ENCODE data around the gene PIGV.
"Not testable (repeated sequence)": the region's sequence is repeated elsewhere in the genome, so short reads cannot be mapped to it uniquely, and the experiment has no call there.

PIGV gene

DNA sequence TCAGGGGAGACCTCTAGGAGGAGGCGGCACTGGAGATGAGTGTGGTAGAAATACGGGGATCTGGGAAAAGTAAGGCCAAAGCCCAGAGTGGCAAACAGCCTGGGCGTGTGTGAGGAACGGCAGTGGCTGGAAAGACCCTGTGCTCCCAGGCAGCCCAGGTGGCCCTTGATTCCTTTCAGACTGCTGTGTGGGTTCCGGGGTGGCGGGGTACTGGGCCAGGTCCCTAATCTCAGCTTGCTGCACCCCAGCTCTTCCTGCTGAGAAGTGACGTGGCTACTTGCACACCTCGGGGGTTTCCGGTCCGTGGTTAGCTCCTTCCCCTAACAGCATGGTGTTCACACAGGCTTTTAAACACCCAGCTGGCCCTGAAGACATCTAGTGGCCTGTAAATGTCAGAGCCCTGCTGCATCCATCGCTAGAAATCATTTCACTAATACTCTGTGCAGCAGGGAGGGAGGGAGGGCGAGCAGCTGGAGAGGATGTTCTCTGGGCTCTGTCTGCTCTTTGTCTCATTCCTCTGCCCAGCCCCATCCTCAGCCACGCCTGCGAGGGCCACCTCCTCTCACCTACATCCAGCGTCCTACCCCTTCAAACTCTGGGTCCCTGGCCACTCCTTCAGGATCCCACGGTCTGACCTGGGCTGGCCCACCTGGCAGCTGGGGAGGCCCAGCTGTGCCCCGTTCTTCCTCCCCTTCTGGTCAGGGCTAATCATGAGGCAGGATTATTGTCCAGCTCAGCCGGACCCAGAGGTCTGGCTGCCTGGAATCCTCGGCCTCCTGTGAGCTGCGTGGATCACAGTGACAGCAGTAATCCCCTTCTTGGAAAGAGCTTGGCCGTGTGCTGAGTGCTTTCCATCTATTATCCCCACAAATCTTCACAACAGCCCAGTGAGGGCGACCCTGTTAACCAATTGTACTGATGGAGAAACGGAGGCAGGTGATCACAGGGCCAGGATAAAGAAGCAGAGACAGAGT, 46.0 kb downstream of the PIGV start:
- no peak overlapping the region for H3K4me3 ChIP-seq (ENCODE audit: control insufficient read depth, low read depth, low read length)
- no peak for DNase-seq (ENCODE audit: low read depth)
- TF ChIP-seq, protein P1, sequence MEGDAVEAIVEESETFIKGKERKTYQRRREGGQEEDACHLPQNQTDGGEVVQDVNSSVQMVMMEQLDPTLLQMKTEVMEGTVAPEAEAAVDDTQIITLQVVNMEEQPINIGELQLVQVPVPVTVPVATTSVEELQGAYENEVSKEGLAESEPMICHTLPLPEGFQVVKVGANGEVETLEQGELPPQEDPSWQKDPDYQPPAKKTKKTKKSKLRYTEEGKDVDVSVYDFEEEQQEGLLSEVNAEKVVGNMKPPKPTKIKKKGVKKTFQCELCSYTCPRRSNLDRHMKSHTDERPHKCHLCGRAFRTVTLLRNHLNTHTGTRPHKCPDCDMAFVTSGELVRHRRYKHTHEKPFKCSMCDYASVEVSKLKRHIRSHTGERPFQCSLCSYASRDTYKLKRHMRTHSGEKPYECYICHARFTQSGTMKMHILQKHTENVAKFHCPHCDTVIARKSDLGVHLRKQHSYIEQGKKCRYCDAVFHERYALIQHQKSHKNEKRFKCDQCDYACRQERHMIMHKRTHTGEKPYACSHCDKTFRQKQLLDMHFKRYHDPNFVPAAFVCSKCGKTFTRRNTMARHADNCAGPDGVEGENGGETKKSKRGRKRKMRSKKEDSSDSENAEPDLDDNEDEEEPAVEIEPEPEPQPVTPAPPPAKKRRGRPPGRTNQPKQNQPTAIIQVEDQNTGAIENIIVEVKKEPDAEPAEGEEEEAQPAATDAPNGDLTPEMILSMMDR (conservative IDR thresholded peaks at IDR 0.05; ENCODE audit: control insufficient read depth, insufficient read depth, low read depth, low read length), result no peak

DNA sequence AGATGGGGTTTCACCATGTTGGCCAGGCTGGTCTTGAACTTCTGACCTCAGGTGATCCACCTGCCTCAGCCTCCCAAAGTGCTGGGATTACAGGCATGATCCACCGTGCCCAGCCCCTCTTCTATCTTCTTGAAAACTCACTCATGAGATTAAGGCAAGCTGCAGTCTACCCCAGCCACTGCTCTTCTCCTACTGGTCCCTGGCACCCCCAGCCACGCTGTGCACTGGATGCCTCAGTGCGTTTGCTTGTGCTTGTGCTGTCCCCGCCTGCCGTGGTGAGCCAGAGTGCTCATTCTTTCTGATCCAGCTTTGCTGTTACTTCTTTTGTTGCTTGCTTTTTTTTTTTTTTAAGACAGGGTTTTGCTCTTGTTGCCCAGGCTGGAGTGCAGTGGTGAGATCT, 49.9 kb downstream of the PIGV start:
- not testable (repeated sequence) for H3K4me3 ChIP-seq (ENCODE audit: control insufficient read depth, low read depth, low read length); DNase-seq (ENCODE audit: low read depth)

DNA sequence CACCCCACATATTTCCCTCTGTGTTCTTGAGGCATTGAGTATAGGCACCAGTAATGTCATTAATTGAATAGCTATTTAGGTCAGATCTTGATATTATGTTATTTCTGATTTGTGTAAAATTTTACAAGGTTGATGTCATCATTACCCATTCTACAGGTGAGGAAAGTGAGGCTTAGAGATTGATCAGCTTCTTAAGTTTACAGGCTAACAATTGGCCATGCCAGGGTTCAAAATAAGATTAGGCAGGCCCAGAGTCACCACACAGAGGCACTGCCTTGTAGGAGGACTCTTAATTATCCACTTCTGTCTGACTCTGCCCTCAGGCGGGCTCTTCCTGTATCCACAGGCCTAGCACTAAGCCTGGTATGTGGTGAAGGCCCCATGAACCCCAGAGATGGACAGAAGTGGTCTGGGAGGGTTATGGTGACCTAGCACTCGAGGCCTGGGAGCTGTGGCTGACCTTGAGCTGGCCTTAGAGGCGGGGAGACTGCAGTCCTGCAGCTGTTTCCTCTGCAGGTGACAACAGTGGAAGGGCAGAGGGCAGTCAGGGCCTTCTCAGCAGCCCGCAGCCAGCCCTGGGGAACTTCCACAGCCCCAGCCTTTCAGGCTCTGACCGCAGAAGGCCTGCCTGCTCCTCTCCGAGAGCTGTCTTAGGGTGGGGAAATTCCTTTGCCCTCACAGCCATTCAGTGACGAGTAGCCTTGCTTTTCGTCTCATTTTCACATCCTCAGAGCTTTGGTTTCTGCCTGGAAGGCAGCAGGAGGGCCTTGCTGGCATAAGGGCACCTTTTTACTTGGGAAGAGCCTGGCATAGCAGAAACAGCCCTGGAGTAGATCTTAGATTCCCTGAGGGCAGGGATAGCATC, 51.0 kb downstream of the PIGV start:
- DNase-seq (ENCODE audit: low read depth), result no peak
- no peak overlapping the region for H3K4me3 ChIP-seq (ENCODE audit: control insufficient read depth, low read depth, low read length)
- TF ChIP-seq, protein P1 (conservative IDR thresholded peaks at IDR 0.05; ENCODE audit: control insufficient read depth, insufficient read depth, low read depth, low read length), result no peak

DNA sequence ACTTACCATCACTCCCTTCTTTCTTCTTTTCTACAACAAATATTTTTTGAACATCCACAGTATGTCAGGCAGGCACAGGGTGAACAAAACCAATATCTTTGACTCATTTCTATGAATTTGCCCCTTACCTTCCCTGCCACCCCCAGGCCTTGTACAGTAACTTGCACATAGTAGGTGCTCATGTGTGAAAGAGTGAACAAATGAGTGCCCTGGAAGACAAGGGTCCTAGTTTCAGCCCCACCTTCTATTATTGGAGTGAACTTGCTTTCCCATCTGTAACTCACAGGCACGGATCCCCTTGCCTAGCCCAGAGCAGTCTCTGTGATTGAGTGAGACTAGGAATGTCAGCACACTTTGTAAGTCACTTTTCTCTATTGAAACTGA, 51.6 kb downstream of the PIGV start:
- TF ChIP-seq, protein P1 (conservative IDR thresholded peaks at IDR 0.05; ENCODE audit: control insufficient read depth, insufficient read depth, low read depth, low read length), result no peak
- no peak for DNase-seq (ENCODE audit: low read depth)
- no peak overlapping the region for H3K4me3 ChIP-seq (ENCODE audit: control insufficient read depth, low read depth, low read length)

DNA sequence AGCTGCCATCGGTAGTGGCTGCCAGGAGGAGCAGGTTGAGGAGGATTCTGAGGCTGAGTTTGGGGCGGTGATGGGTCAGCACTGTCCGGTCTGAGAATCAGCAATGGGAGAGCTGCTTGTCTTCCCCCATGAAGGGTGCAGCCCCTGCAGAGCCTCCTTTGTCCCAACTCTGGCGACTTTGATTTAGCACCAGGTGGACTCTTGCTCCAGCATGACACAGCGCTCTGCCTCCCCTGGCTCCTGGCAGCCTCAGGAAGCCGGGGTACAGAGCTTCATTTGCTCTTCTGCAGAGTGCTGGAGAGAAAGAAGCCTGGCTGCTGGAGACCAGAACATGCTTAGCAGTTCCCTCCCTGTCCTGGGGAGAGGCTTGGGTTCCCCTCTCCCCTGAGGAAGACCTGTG, 52.0 kb downstream of the PIGV start:
- no peak overlapping the region for H3K4me3 ChIP-seq (ENCODE audit: control insufficient read depth, low read depth, low read length)
- TF ChIP-seq, protein P1 (conservative IDR thresholded peaks at IDR 0.05; ENCODE audit: control insufficient read depth, insufficient read depth, low read depth, low read length), result no peak
- no peak for DNase-seq (ENCODE audit: low read depth)

DNA sequence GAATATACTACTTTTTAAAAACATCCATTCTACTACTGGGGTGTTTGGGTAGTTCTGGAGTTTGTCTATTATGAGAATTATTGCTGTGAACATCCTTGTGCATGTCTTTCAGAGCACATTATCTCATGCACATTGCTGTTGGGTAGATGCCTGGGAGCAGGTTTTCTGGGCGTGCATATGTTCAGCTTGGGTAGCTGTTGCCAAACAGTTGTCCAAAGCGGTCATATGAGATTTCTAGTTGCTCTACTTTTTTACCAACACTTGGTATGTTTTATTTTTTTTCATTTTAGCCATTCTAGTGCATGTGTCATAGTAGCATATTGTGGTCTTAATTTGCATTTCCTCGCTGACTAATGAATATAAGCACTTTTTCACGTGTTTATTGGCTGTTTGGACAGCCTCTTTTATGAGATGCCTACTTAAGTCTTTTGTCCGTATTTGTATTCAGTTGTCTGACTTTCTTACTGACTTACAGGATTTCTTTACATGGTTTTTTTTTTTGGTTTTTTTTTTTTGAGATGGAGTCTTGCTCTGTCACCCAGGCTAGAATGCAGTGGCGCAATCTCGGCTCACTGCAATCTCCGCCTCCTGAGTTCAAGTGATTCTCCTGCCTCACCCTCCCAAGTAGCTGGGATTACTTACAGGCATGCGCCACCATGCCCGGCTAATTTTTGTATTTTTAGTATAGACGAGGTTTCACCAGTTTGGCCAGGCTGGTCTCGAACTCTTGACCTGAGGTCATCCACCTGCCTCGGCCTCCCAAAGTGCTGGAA, 56.9 kb downstream of the PIGV start:
- DNase-seq (ENCODE audit: low read depth), result no peak
- TF ChIP-seq, protein P1 (conservative IDR thresholded peaks at IDR 0.05; ENCODE audit: control insufficient read depth, insufficient read depth, low read depth, low read length), result no peak
- no peak overlapping the region for H3K4me3 ChIP-seq (ENCODE audit: control insufficient read depth, low read depth, low read length)

DNA sequence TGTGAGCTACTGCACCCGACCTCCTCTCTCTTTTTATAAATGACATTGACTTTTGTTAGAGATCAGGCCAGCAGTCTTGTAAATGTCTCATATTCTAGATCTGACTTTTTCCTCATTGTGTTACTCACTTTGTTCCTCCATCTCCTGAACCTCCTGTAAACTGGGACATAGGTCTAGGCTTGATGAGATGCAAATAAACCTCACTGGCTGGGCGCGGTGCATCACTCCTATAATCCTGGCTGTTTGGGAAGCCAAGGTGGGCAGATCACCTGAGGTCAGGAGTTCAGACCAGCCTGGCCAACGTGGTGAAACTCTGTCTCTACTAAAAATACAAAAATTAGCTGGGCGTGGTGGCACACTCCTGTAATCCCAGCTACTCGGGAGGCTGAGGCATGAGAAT, 60.1 kb downstream of the PIGV start:
- not testable (repeated sequence) for DNase-seq (ENCODE audit: low read depth); H3K4me3 ChIP-seq (ENCODE audit: control insufficient read depth, low read depth, low read length)
